ENCODE measurements around the gene DISP2. TPM values are rescaled to one million over a fixed set of nuclear protein-coding genes. Genes with fewer than 3 reads are reported as not detected.

DISP2 gene
- total and polyA plus RNA-seq, 9 of the 15 experiments (the other 6 are each of a cell fraction or from before 2014, with no cell fraction given) = 0.06 to 0.89 (median 0.15) TPM; not detected in 1

DNA sequence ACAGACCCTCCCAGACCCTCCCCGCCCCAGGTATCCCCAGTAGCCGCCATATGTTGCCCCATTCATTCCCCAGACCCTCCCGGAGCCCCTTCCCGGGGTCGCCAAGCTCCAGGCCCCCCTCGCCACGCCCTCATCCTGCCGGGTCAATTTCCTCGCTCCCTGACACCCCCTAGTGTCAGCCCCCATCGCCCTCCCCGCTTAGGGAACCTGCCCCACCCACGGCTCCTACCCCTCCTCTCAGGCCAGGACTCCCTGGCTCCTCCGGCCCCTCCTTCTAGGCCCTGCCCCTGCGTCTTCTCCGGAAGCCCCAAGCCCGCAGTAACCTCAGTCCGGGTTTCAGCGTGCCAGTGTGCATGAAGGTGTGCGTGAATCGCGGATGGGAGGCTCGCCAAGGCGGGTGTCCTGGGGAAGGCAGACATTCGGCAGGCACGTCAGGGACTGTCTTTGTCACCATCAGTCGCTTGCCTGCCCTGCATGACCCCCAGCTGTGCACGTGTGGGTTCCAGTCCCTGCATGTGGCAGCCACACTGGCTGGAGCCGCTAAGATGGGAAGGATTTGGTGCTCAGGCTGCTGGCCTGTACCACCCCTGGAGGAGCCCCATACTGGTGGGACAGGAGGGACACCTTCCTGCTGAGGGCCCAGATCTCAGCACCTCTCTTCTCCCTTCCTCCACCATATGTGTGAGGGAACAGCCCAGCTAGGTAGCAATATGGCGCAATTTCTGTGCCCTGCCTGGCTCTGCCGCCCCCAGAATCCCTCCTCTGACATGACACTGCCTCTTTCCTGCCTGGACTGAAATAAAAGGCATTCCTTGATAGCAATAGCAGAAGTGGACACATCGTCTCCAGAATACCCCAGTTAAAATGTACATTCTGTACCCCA lies 693 bp downstream of the DISP2 start (continued):
- TF ChIP-seq, protein P1, sequence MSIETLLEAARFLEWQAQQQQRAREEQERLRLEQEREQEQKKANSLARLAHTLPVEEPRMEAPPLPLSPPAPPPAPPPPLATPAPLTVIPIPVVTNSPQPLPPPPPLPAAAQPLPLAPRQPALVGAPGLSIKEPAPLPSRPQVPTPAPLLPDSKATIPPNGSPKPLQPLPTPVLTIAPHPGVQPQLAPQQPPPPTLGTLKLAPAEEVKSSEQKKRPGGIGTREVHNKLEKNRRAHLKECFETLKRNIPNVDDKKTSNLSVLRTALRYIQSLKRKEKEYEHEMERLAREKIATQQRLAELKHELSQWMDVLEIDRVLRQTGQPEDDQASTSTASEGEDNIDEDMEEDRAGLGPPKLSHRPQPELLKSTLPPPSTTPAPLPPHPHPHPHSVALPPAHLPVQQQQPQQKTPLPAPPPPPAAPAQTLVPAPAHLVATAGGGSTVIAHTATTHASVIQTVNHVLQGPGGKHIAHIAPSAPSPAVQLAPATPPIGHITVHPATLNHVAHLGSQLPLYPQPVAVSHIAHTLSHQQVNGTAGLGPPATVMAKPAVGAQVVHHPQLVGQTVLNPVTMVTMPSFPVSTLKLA (conservative IDR thresholded peaks at IDR 0.05) = 0 out of 4 replicates have a peak, but pooled peaks of 1 of the 2 experiments have one; percentile 9
- TF ChIP-seq JUNB (CRISPR knock-in tag; conservative IDR thresholded peaks at IDR 0.05) (no peak), KLF1 (tag; IDR thresholded peaks at IDR 0.05) (no peak), ZC3H8 (IDR thresholded peaks at IDR 0.05) (no peak), KLF16 (IDR thresholded peaks at IDR 0.05) (no peak), CXXC5 (CRISPR knock-in tag; IDR thresholded peaks at IDR 0.05) (0 out of 2 replicates have a peak, but pooled peaks have one; percentile 0), MYNN (IDR thresholded peaks at IDR 0.05) (no peak), MYNN (CRISPR knock-in tag; IDR thresholded peaks at IDR 0.05) (no peak), HDAC3 (IDR thresholded peaks at IDR 0.05; ENCODE audit: borderline replicate concordance, partially characterized antibody) (no peak), RBM39 (optimal IDR thresholded peaks at IDR 0.05; ENCODE audit: low read depth, low read length) (no peak), CEBPG (CRISPR knock-in tag; IDR thresholded peaks at IDR 0.05) (no peak), CEBPG (tag; conservative IDR thresholded peaks at IDR 0.05 in 1 of 2, IDR thresholded peaks at IDR 0.05 in 1 of 2) (no peak), HNRNPLL (IDR thresholded peaks at IDR 0.05; ENCODE audit: low read depth, low read length, poor library complexity, severe bottlenecking) (peak; percentile 52), LARP7 (IDR thresholded peaks at IDR 0.05) (no peak), ZNF24 (IDR thresholded peaks at IDR 0.05) (no peak), GTF2E2 (tag; IDR thresholded peaks at IDR 0.05) (no peak), ZNF589 (CRISPR knock-in tag; IDR thresholded peaks at IDR 0.05; ENCODE audit: low read depth) (no peak)
- TF ChIP-seq, protein P2, sequence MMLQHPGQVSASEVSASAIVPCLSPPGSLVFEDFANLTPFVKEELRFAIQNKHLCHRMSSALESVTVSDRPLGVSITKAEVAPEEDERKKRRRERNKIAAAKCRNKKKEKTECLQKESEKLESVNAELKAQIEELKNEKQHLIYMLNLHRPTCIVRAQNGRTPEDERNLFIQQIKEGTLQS (IDR thresholded peaks at IDR 0.05) = no peak
- TF ChIP-seq, protein P2 (CRISPR knock-in tag; conservative IDR thresholded peaks at IDR 0.05) = no peak
- TF ChIP-seq, protein P3, sequence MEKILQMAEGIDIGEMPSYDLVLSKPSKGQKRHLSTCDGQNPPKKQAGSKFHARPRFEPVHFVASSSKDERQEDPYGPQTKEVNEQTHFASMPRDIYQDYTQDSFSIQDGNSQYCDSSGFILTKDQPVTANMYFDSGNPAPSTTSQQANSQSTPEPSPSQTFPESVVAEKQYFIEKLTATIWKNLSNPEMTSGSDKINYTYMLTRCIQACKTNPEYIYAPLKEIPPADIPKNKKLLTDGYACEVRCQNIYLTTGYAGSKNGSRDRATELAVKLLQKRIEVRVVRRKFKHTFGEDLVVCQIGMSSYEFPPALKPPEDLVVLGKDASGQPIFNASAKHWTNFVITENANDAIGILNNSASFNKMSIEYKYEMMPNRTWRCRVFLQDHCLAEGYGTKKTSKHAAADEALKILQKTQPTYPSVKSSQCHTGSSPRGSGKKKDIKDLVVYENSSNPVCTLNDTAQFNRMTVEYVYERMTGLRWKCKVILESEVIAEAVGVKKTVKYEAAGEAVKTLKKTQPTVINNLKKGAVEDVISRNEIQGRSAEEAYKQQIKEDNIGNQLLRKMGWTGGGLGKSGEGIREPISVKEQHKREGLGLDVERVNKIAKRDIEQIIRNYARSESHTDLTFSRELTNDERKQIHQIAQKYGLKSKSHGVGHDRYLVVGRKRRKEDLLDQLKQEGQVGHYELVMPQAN (IDR thresholded peaks at IDR 0.05; ENCODE audit: borderline replicate concordance) = no peak; the same call in 1 of the 2 replicates
- TF ChIP-seq, protein P4, sequence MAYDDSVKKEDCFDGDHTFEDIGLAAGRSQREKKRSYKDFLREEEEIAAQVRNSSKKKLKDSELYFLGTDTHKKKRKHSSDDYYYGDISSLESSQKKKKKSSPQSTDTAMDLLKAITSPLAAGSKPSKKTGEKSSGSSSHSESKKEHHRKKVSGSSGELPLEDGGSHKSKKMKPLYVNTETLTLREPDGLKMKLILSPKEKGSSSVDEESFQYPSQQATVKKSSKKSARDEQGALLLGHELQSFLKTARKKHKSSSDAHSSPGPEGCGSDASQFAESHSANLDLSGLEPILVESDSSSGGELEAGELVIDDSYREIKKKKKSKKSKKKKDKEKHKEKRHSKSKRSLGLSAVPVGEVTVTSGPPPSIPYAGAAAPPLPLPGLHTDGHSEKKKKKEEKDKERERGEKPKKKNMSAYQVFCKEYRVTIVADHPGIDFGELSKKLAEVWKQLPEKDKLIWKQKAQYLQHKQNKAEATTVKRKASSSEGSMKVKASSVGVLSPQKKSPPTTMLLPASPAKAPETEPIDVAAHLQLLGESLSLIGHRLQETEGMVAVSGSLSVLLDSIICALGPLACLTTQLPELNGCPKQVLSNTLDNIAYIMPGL (CRISPR knock-in tag; IDR thresholded peaks at IDR 0.05) = 0 out of 2 replicates have a peak, but pooled peaks have one; percentile 2
- TF ChIP-seq, protein P5, sequence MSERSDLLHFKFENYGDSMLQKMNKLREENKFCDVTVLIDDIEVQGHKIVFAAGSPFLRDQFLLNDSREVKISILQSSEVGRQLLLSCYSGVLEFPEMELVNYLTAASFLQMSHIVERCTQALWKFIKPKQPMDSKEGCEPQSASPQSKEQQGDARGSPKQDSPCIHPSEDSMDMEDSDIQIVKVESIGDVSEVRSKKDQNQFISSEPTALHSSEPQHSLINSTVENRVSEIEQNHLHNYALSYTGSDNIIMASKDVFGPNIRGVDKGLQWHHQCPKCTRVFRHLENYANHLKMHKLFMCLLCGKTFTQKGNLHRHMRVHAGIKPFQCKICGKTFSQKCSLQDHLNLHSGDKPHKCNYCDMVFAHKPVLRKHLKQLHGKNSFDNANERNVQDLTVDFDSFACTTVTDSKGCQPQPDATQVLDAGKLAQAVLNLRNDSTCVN (CRISPR knock-in tag; IDR thresholded peaks at IDR 0.05) = no peak

Data from K562 (cell line).